Left lung (tissue), 10 donors: ENCODE results near the gene PRR14. TPM values are rescaled to one million over a fixed set of nuclear protein-coding genes. Genes with fewer than 3 reads are reported as not detected.

Experiments used
- ATAC-seq: fragments of 200-7000 bp; cut with Tn5 transposase; one replicate; pipeline ENCODE4 v1.9.1; 2020; ENCODE audit warnings: moderate library complexity
- DNase-seq, 4 donors: peaks; one replicate each; pipeline ENCODE4 v3.0.0-alpha.2; 2013 to 2020
- H3K27ac ChIP-seq, 2 donors: fragments of 200-600 bp; sonication (generic) in 1 of 2; one replicate each; pipeline versions ENCODE4 v1.5.0 to v1.8.0; 2020 to 2021
- H3K27me3 ChIP-seq, 2 donors: fragments of 200-600 bp; sonication (generic) in 1 of 2; one replicate each; pipeline versions ENCODE4 v1.5.0 to v1.8.0; 2020 to 2021
- H3K36me3 ChIP-seq, 2 donors: fragments of 200-600 bp; sonication (generic) in 1 of 2; one replicate each; pipeline versions ENCODE4 v1.5.0 to v1.8.0; 2020 to 2021
- H3K4me1 ChIP-seq, 2 donors: fragments of 200-600 bp; one replicate each; pipeline ENCODE4 v1.8.0; 2021
- H3K4me3 ChIP-seq, 2 donors: fragments of 200-600 bp; sonication (generic) in 1 of 2; one replicate each; pipeline versions ENCODE4 v1.5.0 to v1.8.0; 2020 to 2021; ENCODE audit warnings: mild to moderate bottlenecking in 1 of 2
- H3K9me3 ChIP-seq, 2 donors: fragments of 200-600 bp; sonication (generic) in 1 of 2; one replicate each; pipeline versions ENCODE4 v1.5.0 to v1.8.0; 2020 to 2021
- CTCF ChIP-seq, 2 donors: fragments of 200-600 bp; sonication (generic) in 1 of 2; IDR thresholded peaks; one replicate each; pipeline versions ENCODE4 v1.5.0 to v1.8.0; 2021; ENCODE audit warnings: antibody characterized with exemption in 2 of 2
- intact Hi-C, 2 donors: fragments of 100-400 bp; cut with DNase I; formaldehyde crosslinking; loops; one replicate each; pipeline versions ENCODE4 v1.11.2 to v1.14.2; 2022
- polyA plus RNA-seq, 6 donors: library from polyadenylated mRNA; unstranded; fragments of 120-200 nt; gene quantifications; one replicate each; pipeline ENCODE4 v1.2.1, GENCODE V29; 2013; ENCODE audit not compliant: insufficient read length in 6 of 6
- total RNA-seq, 2 donors: library from RNA; stranded (reverse); fragmentation: NEBNext Ultra II Directional; extraction: Animal tissue kit (Norgen Biotek cat#: 25700); gene quantifications; one replicate each; pipeline ENCODE4 v1.2.1, GENCODE V29; 2021
- donor health status: DM: no; HTN: yes; CAD: no.
- donor health status: DM: no; HTN: no; CAD: no.

PRR14 gene
- total and polyA plus RNA-seq, 8 donors = 39.2 to 58.8 (median 45.2) TPM

- ATAC-seq (no peak), DNase-seq (no peak)
- Histone ChIP-seq H3K9me3 (no peaks in the 10 kb centered on the region), H3K27me3 (no peaks in the 10 kb centered on the region), H3K36me3 (peaks cover 0 to 67% of the 10 kb centered on the region in 2 donors), H3K4me3 (no peak overlapping the region), H3K4me1 (peaks cover 3 to 45% of the 10 kb centered on the region in 2 donors), H3K27ac (no peak overlapping the region)
- no peak for TF ChIP-seq CTCF (IDR thresholded peaks at IDR 0.05)
- intact Hi-C loops = no loop called here
Measured at GRCh38 chr16:30662449-30662848, 11.7 kb downstream of the PRR14 start.

GRCh38 chr16:30663038-30663437, 12.3 kb downstream of the PRR14 start:
- Histone ChIP-seq H3K9me3 (no peaks in the 10 kb centered on the region), H3K27me3 (no peaks in the 10 kb centered on the region), H3K27ac (no peak overlapping the region), H3K36me3 (peaks cover 0 to 73% of the 10 kb centered on the region in 2 donors), H3K4me3 (no peak overlapping the region), H3K4me1 (peaks cover 2 to 42% of the 10 kb centered on the region in 2 donors)
- no peak for TF ChIP-seq CTCF (IDR thresholded peaks at IDR 0.05)
- DNase-seq (no peak), ATAC-seq (no peak)
- intact Hi-C loops = no loop called here

GRCh38 chr16:30663820-30664219, 13.1 kb downstream of the PRR14 start:
- peaks cover 0 to 81% of the 10 kb centered on the region in 2 donors for H3K36me3 ChIP-seq
- no peak for ATAC-seq
- intact Hi-C loops = no loop called here

GRCh38 chr16:30664616-30665109, 13.9 kb downstream of the PRR14 start:
- Histone ChIP-seq H3K27me3 (no peaks in the 10 kb centered on the region), H3K4me3 (no peak overlapping the region), H3K4me1 (peaks cover 2 to 42% of the 10 kb centered on the region in 2 donors), H3K27ac (no peak overlapping the region), H3K36me3 (peaks cover 0 to 89% of the 10 kb centered on the region in 2 donors), H3K9me3 (no peaks in the 10 kb centered on the region)
- intact Hi-C loops = no loop called here
- ATAC-seq (no peak), DNase-seq (no peak)
- no peak for TF ChIP-seq CTCF (IDR thresholded peaks at IDR 0.05)

More at GRCh38 chr16:30663820-30664219, 13.1 kb downstream of the PRR14 start:
- Histone ChIP-seq H3K9me3 (no peaks in the 10 kb centered on the region), H3K27ac (no peak overlapping the region), H3K4me1 (peaks cover 2 to 42% of the 10 kb centered on the region in 2 donors), H3K4me3 (no peak overlapping the region), H3K27me3 (no peaks in the 10 kb centered on the region)
- no peak for TF ChIP-seq CTCF (IDR thresholded peaks at IDR 0.05)
- DNase-seq = no peak

- peaks cover 0 to 96% of the 10 kb centered on the region in 2 donors for H3K36me3 ChIP-seq
- H3K27me3 ChIP-seq = no peaks in the 10 kb centered on the region
- TF ChIP-seq CTCF (IDR thresholded peaks at IDR 0.05) = no peak
- intact Hi-C loops = no loop called here
- H3K9me3 ChIP-seq = no peaks in the 10 kb centered on the region
- H3K27ac ChIP-seq = no peak overlapping the region
- no peak for ATAC-seq
- no peak overlapping the region for H3K4me3 ChIP-seq
- DNase-seq = no peak
- H3K4me1 ChIP-seq = peaks cover 2 to 37% of the 10 kb centered on the region in 2 donors
Measured at GRCh38 chr16:30665155-30665829, 14.5 kb downstream of the PRR14 start.
